NCI-H524 treated with DMSO at 0.1 percent for 48 hours (cell line): ENCODE results near the gene PKN2.

Experiments
- DNase-seq: peaks from one replicate; lab custom pipeline; 2025; lab: John Stamatoyannopoulos, UW

The PKN2 gene

DNA sequence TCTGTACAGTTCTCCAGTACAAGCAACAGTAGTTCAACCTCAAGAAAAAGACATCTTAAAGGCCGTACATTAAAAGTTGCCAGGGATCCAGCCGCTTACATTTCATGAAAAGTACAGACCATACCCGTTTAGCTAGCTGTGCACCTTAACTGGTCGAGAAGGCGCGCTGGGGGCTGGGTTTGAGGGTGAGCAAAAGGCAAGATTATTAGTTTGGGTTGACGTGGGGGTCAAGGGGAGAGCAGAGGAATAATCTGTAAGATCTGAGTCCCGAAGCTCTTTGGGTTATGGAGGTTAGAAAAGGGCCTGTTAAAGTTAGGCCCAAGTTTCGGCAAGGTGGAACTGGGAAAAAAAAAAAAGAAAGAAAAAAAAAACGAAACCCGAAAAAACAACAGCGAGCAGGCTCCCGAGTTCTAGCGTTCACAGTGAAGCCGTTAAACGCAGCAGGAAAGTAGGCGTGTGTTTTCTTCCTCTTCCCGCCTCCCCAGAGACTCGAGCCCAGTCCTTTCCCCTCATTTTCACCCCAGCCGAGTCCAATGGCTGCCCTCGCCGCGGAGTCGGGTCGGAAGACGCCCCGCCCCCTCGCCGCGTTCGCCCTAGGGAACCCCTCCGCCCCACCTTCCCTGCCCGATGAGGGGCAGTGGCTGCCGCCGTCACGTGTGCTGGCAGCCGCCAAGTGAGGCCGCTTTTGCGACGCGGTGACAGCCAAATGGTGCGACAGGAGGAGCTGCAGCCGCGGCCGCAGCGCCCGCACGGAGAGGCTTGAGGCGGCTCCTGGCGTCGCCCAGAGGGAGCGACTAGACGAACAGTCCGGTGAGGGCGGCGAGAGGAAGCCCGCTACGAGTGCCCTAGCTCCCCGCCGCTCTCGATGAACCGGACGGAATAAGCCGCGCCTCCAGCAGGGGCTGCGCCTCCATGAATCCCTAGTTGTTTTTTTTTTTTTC, at the start of gene PKN2:
TSS of gene PKN2 (plus strand) at position 733 of the 941 bp plus-strand sequence. CDS start 308 bp downstream, outside the sequence.
- DNase-seq = peak; percentile 75

DNA sequence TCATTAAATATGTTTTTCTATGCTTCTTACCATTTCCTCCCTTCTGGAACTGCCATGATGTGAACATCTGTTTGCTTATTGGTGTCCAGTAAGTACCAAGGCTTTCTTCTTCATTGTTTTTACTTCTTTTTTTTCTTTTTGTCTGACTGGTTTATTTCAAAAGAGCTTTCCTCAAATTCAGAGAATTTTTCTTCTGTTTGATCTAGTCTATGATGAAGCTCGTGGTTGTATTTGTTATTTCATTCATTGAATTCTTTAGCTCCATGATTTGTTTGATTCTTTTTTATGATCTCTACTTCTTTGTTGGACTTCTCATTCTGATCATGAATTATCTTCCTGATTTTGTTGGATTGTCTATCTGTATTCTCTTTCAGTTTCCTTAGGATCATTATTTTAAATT, 49.5 kb upstream of the PKN2 start:
- DNase-seq = no peak

DNA sequence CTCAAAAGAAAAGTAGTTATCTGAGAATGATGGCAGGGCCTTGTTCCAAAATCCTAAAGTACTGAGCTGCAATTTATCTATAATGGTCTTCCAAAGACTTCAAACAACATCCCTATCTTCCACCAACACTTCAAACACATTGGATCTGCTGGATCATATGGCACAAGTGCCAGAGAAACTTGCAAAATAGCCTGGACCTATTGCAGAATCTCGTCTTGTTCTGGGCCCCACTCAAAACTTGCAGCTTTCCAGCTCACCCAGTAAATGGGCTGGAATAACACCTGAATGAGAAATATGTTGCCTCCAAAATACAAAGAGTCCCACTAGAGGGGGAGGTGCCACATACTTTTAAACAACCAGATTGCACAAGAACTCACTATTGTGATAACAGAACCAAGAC, 44.0 kb upstream of the PKN2 start:
- DNase-seq = no peak

DNA sequence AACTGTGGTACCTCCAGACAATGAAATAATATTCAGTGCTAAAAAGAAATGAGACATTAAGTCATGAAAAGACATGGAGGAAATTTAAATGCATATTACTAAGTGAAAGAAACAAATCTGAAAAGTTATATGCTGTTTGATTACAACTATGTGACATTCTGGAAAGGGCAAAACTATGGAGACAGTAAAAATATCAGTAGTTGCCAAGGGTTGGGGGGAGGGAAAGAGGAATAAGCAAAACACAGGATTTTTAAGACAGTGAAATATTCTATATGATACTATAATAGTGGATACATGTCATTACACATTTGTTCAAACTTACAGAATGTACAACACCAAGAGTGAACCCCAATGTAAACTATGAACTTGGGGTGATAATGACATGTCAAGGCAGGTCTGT, 38.2 kb upstream of the PKN2 start:
- no peak for DNase-seq

DNA sequence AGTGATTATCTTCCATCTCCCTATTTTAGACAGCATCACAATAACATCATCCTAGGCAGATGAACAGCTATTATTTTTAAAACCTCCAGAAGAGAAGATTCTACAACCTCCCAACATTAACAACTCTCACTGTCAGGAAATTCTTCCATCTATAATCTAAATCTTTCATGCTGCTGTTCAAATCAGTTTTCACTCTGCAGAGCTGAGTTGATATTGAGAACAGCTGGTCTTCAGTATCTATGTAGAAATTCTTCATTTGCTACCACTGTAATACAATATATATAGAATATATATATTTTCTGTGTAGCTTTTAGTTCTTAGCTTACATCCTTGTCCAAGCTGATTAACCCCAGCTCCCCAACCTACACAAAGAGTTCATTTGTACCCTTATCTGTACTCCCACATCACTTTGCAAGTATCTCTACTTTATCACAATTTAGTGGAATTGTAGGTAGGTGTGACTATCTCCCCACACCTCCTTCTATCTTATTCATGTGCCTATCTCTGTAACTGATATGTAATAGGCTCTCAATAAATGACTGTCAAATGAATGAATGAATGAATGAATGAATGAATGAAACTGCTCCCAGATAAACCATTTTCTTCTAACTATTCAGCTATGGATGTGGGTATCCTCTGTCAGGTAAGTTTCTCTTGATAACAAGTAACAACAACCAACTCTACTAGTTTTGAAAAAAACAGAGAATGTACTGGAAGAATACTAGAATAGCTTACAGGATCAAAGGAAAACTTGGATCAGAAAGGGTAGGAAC, 37.4 kb upstream of the PKN2 start:
- no peak for DNase-seq

DNA sequence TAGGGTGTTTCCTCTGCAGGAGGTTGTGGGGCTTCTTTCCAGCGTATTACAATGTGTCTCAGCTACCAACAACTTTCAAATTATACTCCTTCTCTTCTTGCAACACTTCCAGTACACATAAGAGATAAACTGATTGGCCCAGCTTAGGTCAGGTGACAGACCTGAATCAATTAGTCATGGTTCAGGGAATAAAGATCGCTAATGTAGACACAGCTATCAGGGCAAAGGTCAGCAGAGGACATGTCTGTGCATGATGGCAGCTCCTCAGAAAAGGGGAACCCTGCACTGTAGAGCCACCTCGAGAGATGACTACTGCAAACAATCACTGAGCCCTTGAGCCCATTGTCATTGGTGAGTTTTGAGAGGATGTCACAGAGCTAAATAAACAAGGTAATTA, 36.8 kb upstream of the PKN2 start:
- DNase-seq = no peak

DNA sequence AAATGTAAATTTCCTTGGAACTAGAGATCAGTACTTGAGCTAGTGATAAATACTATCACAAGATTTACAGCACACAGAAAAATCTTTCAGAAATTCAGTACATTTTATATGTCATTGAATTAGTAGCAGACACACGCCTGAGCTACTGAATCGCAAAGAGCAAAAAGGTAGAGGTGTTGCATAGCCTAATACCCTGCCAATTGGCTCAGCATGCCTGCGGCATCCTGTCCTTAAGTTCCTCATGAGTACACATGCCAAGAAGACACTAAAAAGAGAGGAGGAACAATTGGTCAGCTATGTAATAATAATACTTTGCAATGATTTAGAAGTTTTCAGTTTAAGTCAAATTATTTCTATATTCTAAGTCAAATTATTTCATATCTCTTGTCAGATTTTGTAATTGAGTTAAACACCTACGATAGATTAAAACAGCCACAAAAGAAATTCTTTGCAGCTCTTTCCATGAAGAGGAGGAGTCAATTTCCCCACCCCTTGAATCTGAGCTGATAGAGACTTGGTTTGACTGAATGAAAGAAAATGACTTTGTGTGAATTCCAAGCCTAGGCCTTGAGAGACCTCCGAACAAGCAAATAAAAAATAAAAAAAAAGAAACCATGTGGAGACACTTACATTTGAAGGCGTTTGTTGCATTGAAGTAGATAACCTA, 36.2 kb upstream of the PKN2 start:
- no peak for DNase-seq

DNA sequence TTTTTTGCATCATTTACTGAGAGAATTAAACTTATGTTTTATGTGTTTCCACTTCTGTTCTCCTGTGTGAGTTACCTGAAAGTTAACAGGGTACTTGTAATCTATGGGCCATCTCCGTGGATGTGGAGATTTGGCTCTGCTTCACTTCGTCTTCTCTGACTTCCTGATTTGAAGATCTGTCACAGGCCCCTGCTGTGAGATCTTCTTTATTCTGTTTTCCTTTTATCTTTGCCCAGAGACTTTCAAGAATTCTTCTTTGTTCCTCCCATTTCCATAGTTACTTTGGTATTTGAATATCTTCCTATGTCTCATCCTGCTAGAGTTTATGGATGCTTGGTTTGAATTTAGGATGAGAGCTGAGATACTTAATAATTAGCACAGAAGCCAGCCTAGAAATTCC, 35.4 kb upstream of the PKN2 start:
- no peak for DNase-seq

DNA sequence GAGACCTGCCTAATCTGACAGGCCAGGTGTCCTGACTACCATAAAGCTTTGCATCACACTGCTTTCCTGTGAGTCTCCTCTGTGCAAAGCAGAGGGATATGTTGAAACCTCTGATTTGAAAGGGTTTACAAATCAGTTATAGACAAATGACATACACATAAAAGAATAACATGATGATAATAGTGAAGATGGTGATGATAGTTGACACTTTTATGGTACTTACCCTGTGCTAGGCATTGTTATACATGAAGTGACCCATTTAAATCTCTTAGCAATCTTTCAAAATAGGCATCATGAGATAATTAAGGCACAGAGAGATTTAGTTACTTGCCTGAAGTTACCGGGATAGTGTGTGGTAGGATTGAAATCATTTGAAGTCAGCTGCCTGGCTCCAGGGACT, 34.1 kb upstream of the PKN2 start:
- no peak for DNase-seq

DNA sequence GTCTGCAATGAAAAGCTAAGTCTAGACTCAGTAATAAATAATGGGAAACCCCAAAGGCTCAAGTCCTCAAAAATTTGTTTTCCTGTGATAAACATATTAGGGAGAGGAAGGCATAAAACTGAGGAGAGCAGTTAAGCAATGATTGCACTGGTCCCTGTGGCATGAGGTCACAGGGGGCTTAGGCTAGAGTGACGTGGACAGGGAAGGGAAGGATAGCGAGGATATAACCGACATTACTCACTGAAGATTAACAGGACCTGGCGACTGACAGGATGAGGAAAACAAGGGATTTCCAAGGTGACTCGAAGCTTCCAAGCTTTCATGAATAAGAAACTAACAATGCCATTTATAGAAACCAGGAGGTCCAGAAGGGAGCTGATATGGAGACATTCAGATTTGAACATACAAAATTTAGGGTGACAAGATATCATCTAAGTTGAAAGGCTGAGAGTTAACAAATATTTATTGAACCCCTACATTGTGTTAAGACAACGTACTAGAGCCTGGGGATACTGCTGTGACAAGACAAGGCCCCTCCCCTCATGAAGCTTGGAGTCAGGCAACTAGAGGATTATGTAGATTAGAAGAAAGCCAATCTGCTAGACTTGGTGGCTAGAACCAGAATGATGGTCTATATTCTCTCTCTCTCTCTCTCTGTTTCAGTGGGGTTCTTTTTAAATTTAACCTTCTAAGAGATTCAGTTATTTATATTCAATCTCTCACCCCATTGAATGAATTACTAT, 33.2 kb upstream of the PKN2 start:
- DNase-seq = no peak

DNA sequence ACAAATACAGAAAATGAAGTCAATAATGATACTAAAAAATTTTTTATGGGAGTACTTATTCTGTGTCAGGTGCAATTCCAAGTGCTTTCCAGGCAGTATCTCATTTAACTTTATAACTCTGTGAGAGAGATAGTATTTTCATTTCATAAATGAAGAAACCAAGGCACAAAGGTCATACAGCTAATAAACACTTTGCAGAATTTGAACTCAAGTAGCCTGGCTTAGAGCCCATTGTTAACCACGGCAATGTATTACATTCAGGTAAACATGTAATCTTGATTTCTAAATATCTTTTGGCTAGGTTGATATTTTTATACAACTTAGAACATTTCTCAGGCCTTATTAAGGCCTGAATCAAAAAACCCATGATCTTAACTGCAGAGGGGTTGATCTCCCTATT, 28.9 kb upstream of the PKN2 start:
- no peak for DNase-seq

DNA sequence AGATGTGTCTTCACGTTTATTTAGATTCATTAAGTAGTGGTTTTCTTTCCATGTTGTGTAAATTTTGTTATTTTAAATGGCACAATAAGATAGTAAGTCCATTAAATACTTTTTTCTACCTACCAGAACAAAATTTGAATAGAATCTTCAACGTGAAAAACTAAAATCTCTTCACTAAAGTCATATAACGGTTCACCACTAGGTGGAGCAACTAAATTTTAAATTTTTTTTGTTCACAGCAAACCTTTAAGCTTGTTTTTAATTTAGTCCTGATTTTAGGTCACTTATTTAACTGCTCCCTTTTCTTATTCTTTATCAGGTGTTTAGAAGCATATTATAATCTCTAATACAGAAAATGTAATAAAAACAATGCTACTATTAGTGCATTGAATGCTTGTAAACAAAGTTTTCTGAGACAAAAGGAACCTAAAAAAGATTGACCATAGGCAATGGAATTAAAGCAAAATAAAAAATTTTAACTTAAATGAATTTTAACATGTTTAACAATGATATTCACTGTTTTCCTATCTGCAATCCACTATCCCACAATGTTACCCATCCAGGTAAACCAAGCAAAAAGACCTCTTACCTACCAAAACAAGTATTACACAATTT, 28.3 kb upstream of the PKN2 start:
- no peak for DNase-seq

DNA sequence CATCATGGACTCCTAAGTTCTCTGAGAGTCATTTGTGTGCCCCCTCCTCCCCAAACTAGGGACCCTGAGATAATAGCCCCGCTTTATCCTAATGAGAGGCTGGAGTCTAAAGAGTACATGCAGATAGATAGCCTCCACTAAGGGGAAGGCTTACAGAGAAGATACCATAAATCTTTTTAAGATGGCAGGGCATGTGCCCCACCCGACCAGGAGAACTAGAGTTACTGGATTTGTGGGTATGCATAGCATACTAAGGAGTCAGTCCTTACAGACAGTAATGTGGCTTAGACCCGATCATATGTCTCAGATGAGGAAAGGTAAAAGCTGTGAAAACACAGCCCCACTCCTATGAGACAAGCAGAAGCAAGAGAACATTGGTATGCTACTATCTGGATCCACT, 25.7 kb upstream of the PKN2 start:
- DNase-seq = no peak

DNA sequence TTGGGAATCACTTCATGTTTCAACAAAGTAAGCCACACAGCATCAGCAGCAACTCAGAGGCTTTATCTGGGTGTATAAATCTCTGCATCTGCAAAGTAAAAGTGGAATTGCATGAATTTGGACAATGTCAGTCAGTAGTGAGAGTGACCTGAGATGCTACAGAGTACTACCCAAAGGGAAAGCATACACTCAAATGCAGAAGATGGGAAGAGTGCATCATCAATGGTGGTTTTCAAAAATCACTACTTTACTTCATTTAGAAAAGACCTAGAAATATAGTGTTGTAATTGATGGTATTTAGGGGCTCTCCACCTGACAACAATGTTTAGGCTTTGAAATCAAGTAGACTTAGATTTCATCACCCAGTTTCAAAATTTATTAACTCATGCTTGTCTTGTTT, 24.5 kb upstream of the PKN2 start:
- DNase-seq = no peak

DNA sequence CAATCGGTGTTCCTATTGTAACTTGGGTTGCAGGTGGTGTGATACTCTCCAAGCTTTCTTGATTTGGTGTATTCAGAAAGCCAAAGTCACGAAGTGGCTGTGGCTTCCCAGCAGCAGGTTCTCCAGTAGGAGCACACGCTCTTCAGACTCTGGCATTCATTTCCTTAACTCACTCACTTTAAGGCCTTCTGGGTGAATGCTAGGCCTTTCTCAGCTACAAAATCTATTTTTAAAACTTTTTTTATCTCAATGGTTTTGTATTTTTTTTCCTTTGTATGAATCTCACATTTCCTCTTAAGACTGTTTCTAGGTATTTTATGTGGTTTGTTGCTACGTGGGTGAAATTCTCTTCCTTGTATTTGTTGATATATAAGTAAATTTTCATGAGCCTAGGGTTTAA, 22.9 kb upstream of the PKN2 start:
- no peak for DNase-seq

DNA sequence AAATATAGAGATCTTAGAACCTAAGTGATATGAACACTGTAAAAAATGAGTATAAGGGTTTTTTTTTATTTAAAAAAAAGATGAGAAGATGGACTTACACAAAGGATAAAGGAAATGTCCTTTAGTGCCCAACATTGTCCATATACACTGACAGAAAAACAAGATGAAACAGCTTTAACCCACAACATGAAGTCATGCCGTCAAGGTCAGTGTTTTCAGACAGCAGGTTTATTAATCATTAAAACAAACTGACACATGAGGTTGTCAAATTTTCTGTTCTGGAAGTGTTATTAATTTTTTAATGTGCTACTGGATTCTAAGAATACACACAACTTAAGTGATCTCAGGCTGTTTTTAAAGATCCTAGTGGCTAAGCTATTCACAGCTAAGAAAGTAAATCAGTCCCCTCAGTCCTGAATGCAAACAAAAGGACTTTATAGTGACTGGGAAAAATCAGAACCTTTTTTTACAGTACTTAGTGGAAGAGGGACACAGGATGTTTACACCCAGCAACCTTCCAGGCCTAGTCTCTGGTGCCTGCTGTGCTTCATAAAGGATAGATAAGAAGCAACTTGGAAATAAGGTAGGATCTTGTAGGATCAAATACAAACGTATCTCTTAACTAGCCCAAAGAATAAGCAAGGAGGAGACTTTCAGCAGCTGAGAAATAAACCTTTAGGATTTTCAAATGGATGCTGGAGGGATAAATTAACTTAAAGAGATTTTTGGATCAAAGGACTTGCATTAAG, 21.9 kb upstream of the PKN2 start:
- no peak for DNase-seq

DNA sequence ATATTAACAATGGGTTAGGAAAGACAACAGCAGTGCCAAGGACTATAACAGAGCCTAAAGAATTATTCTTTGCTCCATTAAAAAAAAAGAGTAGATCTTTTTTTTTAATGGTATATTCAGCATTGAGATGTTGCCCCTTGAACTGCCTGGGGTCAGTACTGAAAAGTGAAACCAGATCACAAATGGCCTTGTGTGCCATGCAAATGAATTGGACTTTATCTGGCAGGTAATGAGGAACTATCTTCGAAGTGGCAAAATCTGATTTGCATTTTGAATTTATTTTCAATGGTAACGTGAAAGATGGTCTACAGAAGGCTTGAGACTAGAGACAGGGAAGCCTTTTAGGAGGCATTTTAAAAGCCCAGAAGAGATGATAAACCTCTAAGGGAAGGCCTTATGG, 21.4 kb upstream of the PKN2 start:
- no peak for DNase-seq

DNA sequence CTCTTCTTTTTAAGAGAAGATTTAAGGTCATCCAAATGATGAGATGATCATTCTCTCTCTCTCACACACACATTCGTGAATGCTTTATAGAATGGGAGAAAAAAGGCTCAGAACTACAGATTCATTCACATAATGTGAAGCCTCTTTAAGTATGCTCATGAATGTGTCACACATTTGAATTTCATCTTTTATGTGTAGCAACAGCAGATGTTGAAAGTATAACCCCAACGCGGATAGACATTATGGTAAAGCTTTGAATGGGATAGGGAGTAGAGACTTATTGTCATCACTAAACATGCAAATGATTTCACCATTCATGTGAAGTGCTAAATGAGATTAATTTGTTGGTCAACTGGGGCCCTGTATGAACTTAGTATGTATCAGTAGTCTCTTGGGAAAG, 15.7 kb upstream of the PKN2 start:
- no peak for DNase-seq

DNA sequence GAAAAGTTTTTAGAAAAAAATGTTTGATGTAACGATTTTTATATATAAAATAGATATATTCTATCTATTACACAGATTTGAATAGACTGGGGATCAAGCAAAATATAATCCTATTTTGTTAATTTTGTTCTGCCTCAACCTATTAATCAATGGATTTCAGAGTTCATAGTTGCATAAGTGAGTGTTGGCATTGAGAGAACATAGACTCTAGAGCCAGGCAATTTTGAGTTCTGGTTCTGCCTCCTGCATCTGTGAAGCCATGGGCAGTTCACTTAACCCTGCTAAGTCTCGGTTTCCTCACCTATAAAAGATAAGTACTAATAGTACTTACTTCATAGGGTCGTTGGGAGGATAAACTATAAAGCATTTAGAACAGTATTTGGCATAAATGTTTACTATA, 13.6 kb upstream of the PKN2 start:
- DNase-seq = no peak

DNA sequence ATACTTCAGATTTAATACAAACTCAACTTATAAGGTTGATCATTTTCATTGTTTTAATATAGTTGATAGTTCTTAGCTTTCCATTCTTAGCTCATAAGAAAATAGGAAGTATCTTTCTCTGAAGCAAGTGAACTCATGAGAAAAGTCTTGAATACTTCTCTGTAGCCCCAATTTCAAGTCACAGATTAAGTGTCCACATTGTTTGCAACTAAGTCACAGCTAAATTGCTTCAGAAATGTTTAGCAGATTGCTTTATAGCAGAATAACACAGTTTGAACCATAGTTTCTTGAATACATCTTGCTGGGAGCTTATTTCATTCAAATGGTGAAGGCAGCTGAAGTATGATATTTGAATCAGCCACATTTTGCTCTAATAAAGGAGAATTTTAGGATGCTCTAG, 10.6 kb upstream of the PKN2 start:
- no peak for DNase-seq

DNA sequence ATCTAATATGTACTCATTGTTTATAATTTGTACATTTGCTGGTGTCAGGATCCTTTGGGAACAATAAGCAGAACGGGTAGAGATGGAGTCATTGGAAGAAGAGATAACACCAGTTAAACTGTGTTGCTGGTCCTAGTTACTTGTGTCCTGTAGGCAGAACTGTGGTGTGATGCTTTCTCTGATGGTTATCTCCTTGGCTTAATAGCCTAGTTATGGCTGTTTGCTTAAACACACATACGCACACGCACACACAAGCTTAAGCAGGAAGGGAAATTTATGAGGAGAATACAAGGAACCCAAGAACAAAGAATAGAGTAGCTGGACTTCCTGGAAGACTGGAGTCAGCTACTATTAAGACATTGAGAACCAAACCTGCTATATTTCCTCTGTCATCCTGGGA, 5.7 kb upstream of the PKN2 start:
- no peak for DNase-seq
